Stomach (tissue), 9 donors: Measurements from ENCODE around the gene OCIAD1. TPM values are rescaled to one million over a fixed set of nuclear protein-coding genes. Genes with fewer than 3 reads are reported as not detected.

Source experiments
- DNase-seq, 2 donors: peaks; one replicate each; pipeline versions ENCODE4 v3.0.0 to v3.0.0-alpha.2; 2013 to 2019
- H3K27ac ChIP-seq, 5 donors: fragments of 200-600 bp in 4 of 5; sonication (generic) in 4 of 5; one replicate each; pipeline ENCODE4 v1.5.1; 2013 to 2019; ENCODE audit warnings: mild to moderate bottlenecking in 1 of 5, moderate library complexity in 1 of 5
- H3K27me3 ChIP-seq, 3 donors: fragments of 200-600 bp; sonication (generic); one replicate each; pipeline ENCODE4 v1.5.1; 2017 to 2019; ENCODE audit warnings: mixed run types in 1 of 3
- H3K36me3 ChIP-seq, 4 donors: fragments of 200-600 bp; sonication (generic); 1 replicate in 3 of 4; 2 replicates in 1 of 4; pipeline ENCODE4 v1.5.1; 2016 to 2019
- H3K4me1 ChIP-seq, 4 donors: fragments of 200-600 bp; sonication (generic); one replicate each; pipeline ENCODE4 v1.5.1; 2016 to 2019
- H3K4me3 ChIP-seq, 4 donors: fragments of 200-600 bp; sonication (generic) in 3 of 4; one replicate each; pipeline ENCODE4 v1.5.1; 2016 to 2019; ENCODE audit warnings: mild to moderate bottlenecking in 1 of 4
- H3K9me3 ChIP-seq, 4 donors: fragments of 200-600 bp; sonication (generic); one replicate each; pipeline ENCODE4 v1.5.1; 2016 to 2019
- CTCF ChIP-seq, 7 experiments: fragments of 450-650 bp in 4 of 7; fragments of 200-600 bp in 3 of 7; sonication (generic) in 3 of 7; IDR thresholded peaks; one replicate each; pipeline ENCODE4 v1.5.1; 2016 to 2019; ENCODE audit warnings: antibody characterized with exemption in 7 of 7, control low read depth in 2 of 7, mild to moderate bottlenecking in 1 of 7
- EP300 ChIP-seq: sonication (generic); formaldehyde crosslinking; IDR thresholded peaks from one replicate; pipeline ENCODE4 v1.6.1; 2017; ENCODE audit warnings: antibody characterized with exemption
- POLR2A ChIP-seq, 4 donors: fragments of 450-650 bp; IDR thresholded peaks; one replicate each; pipeline ENCODE4 v1.6.1; 2016; ENCODE audit warnings: antibody characterized with exemption in 4 of 4, control low read depth in 2 of 4, mild to moderate bottlenecking in 1 of 4, moderate library complexity in 1 of 4
- POLR2AphosphoS5 ChIP-seq, 3 donors: sonication (generic); formaldehyde crosslinking; IDR thresholded peaks; one replicate each; pipeline ENCODE4 v1.6.1; 2016; ENCODE audit warnings: antibody characterized with exemption in 3 of 3
- WGBS, 5 donors: extraction: QIAGEN DNeasy Blood & Tissue Kit in 3 of 5; methylation state at CpG; one replicate each; pipeline versions ENCODE4 v1.1.5 to v1.1.7; 2013 to 2018; 5-methylcytosine and 5-hydroxymethylcytosine counted together
- intact Hi-C: fragments of 100-400 bp; cut with DNase I; formaldehyde crosslinking; loops from one replicate; pipeline ENCODE4 v1.15.1; 2023; ENCODE audit warnings: low total_unique reads
- polyA plus RNA-seq, 3 donors: library from polyadenylated mRNA; stranded (reverse); fragments of 200-250 nt; gene quantifications; one replicate each; pipeline ENCODE4 v1.2.3, GENCODE V29; 2013
- total RNA-seq, 5 donors: library from RNA; depleted of rRNA; stranded (reverse); fragments of >200 nt; gene quantifications; one replicate each; pipeline versions ENCODE4 v1.1.0 to v1.2.3, GENCODE V29; 2014 to 2016
- donor health status: healthy with polysubstance abuse.
- donor health status: Bipolar disorder and iron deficiency.
- donor health status: healthy.

Gene OCIAD1
- total and polyA plus RNA-seq, 8 donors: 24.0 to 142 (median 85.5) TPM

GRCh38 chr4:48891028-48891619, 60.2 kb downstream of the OCIAD1 start:
- no peak for DNase-seq
- Histone ChIP-seq H3K36me3 (peaks cover 8 to 71% (median 59%) of the 10 kb centered on the region in 4 donors), H3K27me3 (no peaks in the 10 kb centered on the region), H3K27ac (no peak overlapping the region), H3K4me1 (no peaks in the 10 kb centered on the region), H3K4me3 (no peak overlapping the region), H3K9me3 (no peaks in the 10 kb centered on the region)
- no peak for TF ChIP-seq CTCF (IDR thresholded peaks at IDR 0.05)
- no peak for TF ChIP-seq EP300
- TF ChIP-seq POLR2A (IDR thresholded peaks at IDR 0.05): no peak
- no peak for TF ChIP-seq POLR2AphosphoS5 (IDR thresholded peaks at IDR 0.05)
- intact Hi-C loops: no loop called here

GRCh38 chr4:48896845-48897244, 66.0 kb downstream of the OCIAD1 start:
- Histone ChIP-seq H3K4me3 (no peak overlapping the region), H3K27me3 (no peaks in the 10 kb centered on the region), H3K27ac (no peak overlapping the region), H3K36me3 (peaks cover 8 to 83% (median 74%) of the 10 kb centered on the region in 4 donors), H3K4me1 (no peaks in the 10 kb centered on the region), H3K9me3 (no peaks in the 10 kb centered on the region)
- intact Hi-C loops: no loop called here
- DNase-seq: no peak
- TF ChIP-seq POLR2A (IDR thresholded peaks at IDR 0.05): no peak
- TF ChIP-seq CTCF (IDR thresholded peaks at IDR 0.05): no peak
- TF ChIP-seq EP300: no peak
- TF ChIP-seq POLR2AphosphoS5 (IDR thresholded peaks at IDR 0.05): no peak
- 80 to 89% (median 87%) methylated on average over 3 of the region's 3 CpGs for WGBS, 5 donors

- Histone ChIP-seq H3K4me1 (peaks cover 0 to 11% (median 5%) of the 10 kb centered on the region in 4 donors), H3K36me3 (peaks cover 0 to 78% (median 65%) of the 10 kb centered on the region in 4 donors), H3K9me3 (no peaks in the 10 kb centered on the region), H3K27me3 (no peaks in the 10 kb centered on the region), H3K27ac (no peak overlapping the region), H3K4me3 (no peak overlapping the region)
- WGBS, 5 donors: 79 to 89% (median 83%) methylated on average over 5 of the region's 5 CpGs
- intact Hi-C loops: no loop called here
- DNase-seq: no peak
- TF ChIP-seq POLR2AphosphoS5 (IDR thresholded peaks at IDR 0.05): no peak
- TF ChIP-seq CTCF (IDR thresholded peaks at IDR 0.05): no peak
- TF ChIP-seq POLR2A (IDR thresholded peaks at IDR 0.05): no peak
- no peak for TF ChIP-seq EP300
Measured at GRCh38 chr4:48898733-48899431, 68.0 kb downstream of the OCIAD1 start.

GRCh38 chr4:48899432-48899749, 68.5 kb downstream of the OCIAD1 start:
- H3K27ac ChIP-seq: no peak overlapping the region
- 59 to 78% (median 70%) methylated on average over 1 of the region's 1 CpG for WGBS, 5 donors
- no peak overlapping the region for H3K4me3 ChIP-seq
- intact Hi-C loops: no loop called here
- no peaks in the 10 kb centered on the region for H3K9me3 ChIP-seq
- no peak for DNase-seq
- H3K27me3 ChIP-seq: no peaks in the 10 kb centered on the region
- peaks cover 0 to 11% (median 7%) of the 10 kb centered on the region in 4 donors for H3K4me1 ChIP-seq
- no peak for TF ChIP-seq EP300
- H3K36me3 ChIP-seq: peaks cover 0 to 79% (median 63%) of the 10 kb centered on the region in 4 donors

- no peaks in the 10 kb centered on the region for H3K27me3 ChIP-seq
- DNase-seq: peak in 1 of 2 donors; percentile 21
- H3K4me1 ChIP-seq: peaks cover 0 to 14% (median 10%) of the 10 kb centered on the region in 4 donors
- intact Hi-C loops: no loop called here
- peaks cover 0 to 73% (median 59%) of the 10 kb centered on the region in 4 donors for H3K36me3 ChIP-seq
- no peak overlapping the region for H3K4me3 ChIP-seq
- 88 to 93% (median 91%) methylated on average over 4 of the region's 4 CpGs for WGBS, 5 donors
- H3K27ac ChIP-seq: no peak overlapping the region
- TF ChIP-seq POLR2A (IDR thresholded peaks at IDR 0.05) (no peak), POLR2AphosphoS5 (IDR thresholded peaks at IDR 0.05) (no peak), CTCF (IDR thresholded peaks at IDR 0.05) (no peak), EP300 (no peak)
- no peaks in the 10 kb centered on the region for H3K9me3 ChIP-seq
Measured at GRCh38 chr4:48899950-48900349, 69.1 kb downstream of the OCIAD1 start.
